GM10248 (cell line): ENCODE results near the gene LRRN2.

Source experiments
- CTCF ChIA-PET: fragments of 300-600 bp; sonication (Branson Sonifier 250); formaldehyde crosslinking; extraction: SDS; loops from one replicate; lab custom pipeline; 2021; ENCODE audit warnings: antibody characterized with exemption; lab: Yijun Ruan, JAX
- POLR2A ChIA-PET: fragments of 350-650 bp; sonication (Branson Sonifier 250); formaldehyde crosslinking; extraction: SDS; loops from one replicate; lab custom pipeline; 2020; ENCODE audit warnings: antibody characterized with exemption; lab: Yijun Ruan, JAX
- DNase-seq: peaks from one replicate; pipeline ENCODE4 v3.0.0; 2012; ENCODE audit errors: extremely low spot score
- CTCF ChIP-seq: IDR thresholded peaks from 2 replicates; pipeline ENCODE4 v1.5.1; 2012; ENCODE audit warnings: mild to moderate bottlenecking, low read depth; ENCODE audit errors: extremely low read depth, missing control alignments, control extremely low read depth

The LRRN2 gene

GRCh38 chr1:204579681-204580080, 105.9 kb downstream of the LRRN2 start:
- CTCF ChIA-PET, result interaction anchor here (2.2 to 11.7 kb wide), 4 partner anchors 11 to 227 kb away, joined by 8 to 61 read pairs (median 14); no protein-coding TSS in a partner anchor
- no peak for TF ChIP-seq CTCF
- no peak for DNase-seq
- POLR2A ChIA-PET, result no interaction called here

GRCh38 chr1:204578867-204579664, 106.5 kb downstream of the LRRN2 start:
- POLR2A ChIA-PET, result no interaction called here
- CTCF ChIA-PET, result interaction anchor here (1.2 to 11.7 kb wide), 7 partner anchors 10 to 483 kb away, joined by 3 to 61 read pairs (median 8); no protein-coding TSS in a partner anchor
- peak; percentile 74 for DNase-seq

GRCh38 chr1:204577794-204578478, 107.6 kb downstream of the LRRN2 start:
- ChIA-PET POLR2A (no interaction called here), CTCF (interaction anchor here (1.2 to 11.7 kb wide), 7 partner anchors 9 to 484 kb away, joined by 3 to 61 read pairs (median 8); no protein-coding TSS in a partner anchor)
- no peak for DNase-seq
- no peak for TF ChIP-seq CTCF

More at GRCh38 chr1:204578867-204579664, 106.5 kb downstream of the LRRN2 start:
- no peak for TF ChIP-seq CTCF

- no peak for TF ChIP-seq CTCF
- DNase-seq, result no peak
- CTCF ChIA-PET, result interaction anchor here (2.1 to 11.7 kb wide), 3 partner anchors 10 to 230 kb away, joined by 12 to 61 read pairs (median 19); no protein-coding TSS in a partner anchor
- POLR2A ChIA-PET, result no interaction called here
These were observed 109.1 kb downstream of the LRRN2 start for GRCh38 chr1:204576422-204576821.

- CTCF ChIA-PET, result interaction anchor here (0.8 to 11.7 kb wide), 4 partner anchors 10 to 231 kb away, joined by 3 to 61 read pairs (median 16); no protein-coding TSS in a partner anchor
- POLR2A ChIA-PET, result interaction anchor here (1.2 kb wide), 1 partner anchor 12 kb away, joined by 3 read pairs; no protein-coding TSS in a partner anchor
- no peak for TF ChIP-seq CTCF
- no peak for DNase-seq
These were observed 110.0 kb downstream of the LRRN2 start for GRCh38 chr1:204575221-204576190.
